ENCODE results near the gene ECE2. TPM values are rescaled to one million over a fixed set of nuclear protein-coding genes. Genes with fewer than 3 reads are reported as not detected.
A peak's percentile ranks its signal among the peaks of the same experiment; 100 is the strongest.

Gene ECE2
- polyA plus RNA-seq, 2 donors = not detected

DNA sequence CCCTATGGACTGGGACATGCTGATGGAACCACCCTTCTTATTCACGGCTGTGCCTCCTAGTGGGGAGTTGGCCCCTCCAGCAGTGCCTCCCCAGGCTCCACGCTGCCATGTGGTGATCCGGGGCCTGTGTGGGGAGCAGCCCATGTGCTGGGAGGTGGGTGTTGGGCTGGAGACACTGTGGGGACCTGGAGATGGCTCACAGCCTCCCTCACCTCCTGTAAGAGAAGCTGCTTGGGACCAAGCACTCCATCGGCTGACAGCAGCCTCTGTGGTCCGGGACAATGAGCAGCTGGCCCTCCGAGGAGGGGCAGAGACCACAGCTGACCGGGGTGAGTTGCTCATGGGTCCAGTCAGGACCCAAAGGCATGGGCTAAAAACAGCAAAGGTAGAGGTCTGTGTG lies 36.1 kb upstream of the ECE2 start:
- Histone ChIP-seq H3K4me1 (ENCODE audit: control insufficient read depth in 2 of 2, insufficient read depth in 2 of 2, low read length in 1 of 2) (peaks cover 4 to 10% of the 10 kb centered on the region in 2 donors), H3K27ac (ENCODE audit: low read depth in 2 of 2, low read length in 1 of 2) (no peak overlapping the region), H3K9me3 (ENCODE audit: control insufficient read depth in 2 of 2, insufficient read depth in 1 of 2, low read depth in 1 of 2, low read length in 1 of 2) (no peaks in the 10 kb centered on the region), H3K27me3 (ENCODE audit: control insufficient read depth in 1 of 2, insufficient read depth in 2 of 2, low read length in 2 of 2) (no peaks in the 10 kb centered on the region), H3K36me3 (ENCODE audit: control insufficient read depth in 2 of 2, insufficient read depth in 2 of 2, low read length in 1 of 2) (peaks cover 5 to 19% of the 10 kb centered on the region in 2 donors), H3K4me3 (ENCODE audit: low read depth in 1 of 2, low read length in 2 of 2) (no peak overlapping the region)
- 82% methylated on average over 7 of the region's 7 CpGs for WGBS, 2 donors

DNA sequence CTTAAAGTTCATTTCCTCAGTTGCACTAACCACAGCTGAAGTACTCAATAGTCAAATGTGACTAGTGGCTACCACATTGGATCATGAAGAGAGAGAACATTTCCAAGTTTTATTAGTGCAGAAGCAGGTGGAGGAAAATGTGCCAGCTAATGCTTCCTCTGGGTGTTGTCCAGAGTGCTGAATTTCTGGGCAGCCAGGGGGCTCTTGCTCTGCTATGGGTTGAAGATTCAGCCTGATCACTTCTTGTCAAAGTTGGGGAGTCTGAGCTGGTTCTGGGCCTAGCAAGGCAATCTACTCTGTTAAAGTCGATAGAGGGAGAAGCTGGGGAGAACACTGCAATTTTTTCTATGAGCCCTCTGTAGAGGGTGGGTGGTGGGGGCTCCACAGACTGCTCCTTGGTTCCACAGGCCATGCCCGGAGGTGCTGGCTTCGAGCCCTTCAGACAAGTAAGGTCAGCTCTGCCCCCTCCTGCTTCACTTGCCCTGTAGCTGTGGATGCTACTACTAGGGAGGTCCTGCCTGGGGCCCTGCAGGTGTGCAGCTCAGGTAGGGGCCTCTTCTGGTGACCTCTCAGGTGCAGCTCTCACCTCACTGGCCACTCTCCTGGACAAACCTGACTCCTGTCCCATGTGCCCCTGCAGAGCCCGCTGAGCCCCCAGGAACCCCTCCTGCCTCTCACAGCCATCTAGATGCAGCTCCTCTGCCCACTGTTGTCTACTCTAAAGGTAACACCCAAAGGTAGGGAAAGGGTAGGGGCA lies 35.3 kb upstream of the ECE2 start:
- Histone ChIP-seq H3K9me3 (ENCODE audit: control insufficient read depth in 2 of 2, insufficient read depth in 1 of 2, low read depth in 1 of 2, low read length in 1 of 2) (no peaks in the 10 kb centered on the region), H3K36me3 (ENCODE audit: control insufficient read depth in 2 of 2, insufficient read depth in 2 of 2, low read length in 1 of 2) (peaks cover 9 to 28% of the 10 kb centered on the region in 2 donors), H3K4me3 (ENCODE audit: low read depth in 1 of 2, low read length in 2 of 2) (no peak overlapping the region), H3K27me3 (ENCODE audit: control insufficient read depth in 1 of 2, insufficient read depth in 2 of 2, low read length in 2 of 2) (no peaks in the 10 kb centered on the region), H3K27ac (ENCODE audit: low read depth in 2 of 2, low read length in 1 of 2) (no peak overlapping the region), H3K4me1 (ENCODE audit: control insufficient read depth in 2 of 2, insufficient read depth in 2 of 2, low read length in 1 of 2) (peaks cover 4 to 10% of the 10 kb centered on the region in 2 donors)
- 69 to 76% methylated on average over 4 of the region's 4 CpGs for WGBS, 2 donors

- Histone ChIP-seq H3K9me3 (ENCODE audit: control insufficient read depth in 2 of 2, insufficient read depth in 1 of 2, low read depth in 1 of 2, low read length in 1 of 2) (no peaks in the 10 kb centered on the region), H3K27me3 (ENCODE audit: control insufficient read depth in 1 of 2, insufficient read depth in 2 of 2, low read length in 2 of 2) (no peaks in the 10 kb centered on the region), H3K27ac (ENCODE audit: low read depth in 2 of 2, low read length in 1 of 2) (no peak overlapping the region), H3K4me1 (ENCODE audit: control insufficient read depth in 2 of 2, insufficient read depth in 2 of 2, low read length in 1 of 2) (peaks cover 4 to 10% of the 10 kb centered on the region in 2 donors), H3K4me3 (ENCODE audit: low read depth in 1 of 2, low read length in 2 of 2) (no peak overlapping the region), H3K36me3 (ENCODE audit: control insufficient read depth in 2 of 2, insufficient read depth in 2 of 2, low read length in 1 of 2) (peaks cover 9 to 29% of the 10 kb centered on the region in 2 donors)
- WGBS, 2 donors = 28 to 32% methylated on average over 17 of the region's 17 CpGs
These were observed 34.7 kb upstream of the ECE2 start for GRCh38 chr3:184241141-184241446.

GRCh38 chr3:184241447-184242296 lies 34.1 kb upstream of the ECE2 start:
- 20 to 27% methylated on average over 45 to 46 of the region's 46 CpGs for WGBS, 2 donors
- H3K4me1 ChIP-seq (ENCODE audit: control insufficient read depth in 2 of 2, insufficient read depth in 2 of 2, low read length in 1 of 2) = peaks cover 4 to 10% of the 10 kb centered on the region in 2 donors
- H3K4me3 ChIP-seq (ENCODE audit: low read depth in 1 of 2, low read length in 2 of 2) = peak overlapping the region in 1 of 2 donors; percentile 21
- peak overlapping the region; percentile 12 to 21 for H3K27ac ChIP-seq (ENCODE audit: low read depth in 2 of 2, low read length in 1 of 2)
- H3K36me3 ChIP-seq (ENCODE audit: control insufficient read depth in 2 of 2, insufficient read depth in 2 of 2, low read length in 1 of 2) = peaks cover 9 to 29% of the 10 kb centered on the region in 2 donors
- H3K27me3 ChIP-seq (ENCODE audit: control insufficient read depth in 1 of 2, insufficient read depth in 2 of 2, low read length in 2 of 2) = no peaks in the 10 kb centered on the region
- H3K9me3 ChIP-seq (ENCODE audit: control insufficient read depth in 2 of 2, insufficient read depth in 1 of 2, low read depth in 1 of 2, low read length in 1 of 2) = no peaks in the 10 kb centered on the region

DNA sequence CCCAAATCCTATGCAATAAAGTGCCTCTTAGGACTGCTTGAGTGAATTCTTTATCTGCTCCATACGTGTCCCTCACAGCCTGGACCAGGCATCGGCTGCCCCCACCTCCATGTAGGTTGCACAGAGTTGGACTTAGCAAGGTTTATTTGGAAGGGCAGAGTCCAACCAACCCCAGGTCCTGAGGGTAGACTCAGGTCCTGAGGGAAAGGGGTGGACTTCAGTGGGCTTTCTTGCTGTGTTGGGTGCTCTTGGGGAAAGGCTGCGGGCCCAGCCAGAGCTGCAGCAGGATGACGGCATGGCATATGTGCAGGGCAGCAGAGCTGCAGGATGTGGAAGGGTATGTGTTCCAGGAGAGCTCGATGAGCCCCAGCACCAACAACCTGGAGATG lies 33.5 kb upstream of the ECE2 start:
- H3K4me1 ChIP-seq (ENCODE audit: control insufficient read depth in 2 of 2, insufficient read depth in 2 of 2, low read length in 1 of 2) = peaks cover 4 to 10% of the 10 kb centered on the region in 2 donors
- no peaks in the 10 kb centered on the region for H3K9me3 ChIP-seq (ENCODE audit: control insufficient read depth in 2 of 2, insufficient read depth in 1 of 2, low read depth in 1 of 2, low read length in 1 of 2)
- H3K36me3 ChIP-seq (ENCODE audit: control insufficient read depth in 2 of 2, insufficient read depth in 2 of 2, low read length in 1 of 2) = peaks cover 9 to 29% of the 10 kb centered on the region in 2 donors
- no peaks in the 10 kb centered on the region for H3K27me3 ChIP-seq (ENCODE audit: control insufficient read depth in 1 of 2, insufficient read depth in 2 of 2, low read length in 2 of 2)
- WGBS, 2 donors = 76 to 82% methylated on average over 5 of the region's 5 CpGs
- H3K4me3 ChIP-seq (ENCODE audit: low read depth in 1 of 2, low read length in 2 of 2) = no peak overlapping the region
- H3K27ac ChIP-seq (ENCODE audit: low read depth in 2 of 2, low read length in 1 of 2) = no peak overlapping the region

- WGBS, 2 donors = 0% methylated on average over 47 to 49 of the region's 49 CpGs
- peak within 1 kb of the TSS; percentile 81 to 88 for H3K27ac ChIP-seq (ENCODE audit: low read depth in 2 of 2, low read length in 1 of 2)
- H3K9me3 ChIP-seq (ENCODE audit: control insufficient read depth in 2 of 2, insufficient read depth in 1 of 2, low read depth in 1 of 2, low read length in 1 of 2) = no peaks in the 10 kb centered on the region
- no peaks in the 10 kb centered on the region for H3K4me1 ChIP-seq (ENCODE audit: control insufficient read depth in 2 of 2, insufficient read depth in 2 of 2, low read length in 1 of 2)
- H3K4me3 ChIP-seq (ENCODE audit: low read depth in 1 of 2, low read length in 2 of 2) = peak within 1 kb of the TSS; percentile 80 to 93
- H3K27me3 ChIP-seq (ENCODE audit: control insufficient read depth in 1 of 2, insufficient read depth in 2 of 2, low read length in 2 of 2) = no peaks in the 10 kb centered on the region
- H3K36me3 ChIP-seq (ENCODE audit: control insufficient read depth in 2 of 2, insufficient read depth in 2 of 2, low read length in 1 of 2) = peaks cover 6 to 15% of the 10 kb centered on the region in 2 donors
These were observed 27.1 kb upstream of the ECE2 start, which contains the start of gene ALG3 for GRCh38 chr3:184248454-184249411. Gene ALG3 (minus strand): TSS chr3:184248962. CDS start chr3:184248940, 22 bp downstream.

- Histone ChIP-seq H3K9me3 (ENCODE audit: control insufficient read depth in 2 of 2, insufficient read depth in 1 of 2, low read depth in 1 of 2, low read length in 1 of 2) (no peaks in the 10 kb centered on the region), H3K27me3 (ENCODE audit: control insufficient read depth in 1 of 2, insufficient read depth in 2 of 2, low read length in 2 of 2) (no peaks in the 10 kb centered on the region), H3K4me1 (ENCODE audit: control insufficient read depth in 2 of 2, insufficient read depth in 2 of 2, low read length in 1 of 2) (no peaks in the 10 kb centered on the region), H3K4me3 (ENCODE audit: low read depth in 1 of 2, low read length in 2 of 2) (peak within 1 kb of the TSS; percentile 80 to 93), H3K36me3 (ENCODE audit: control insufficient read depth in 2 of 2, insufficient read depth in 2 of 2, low read length in 1 of 2) (peaks cover 5 to 11% of the 10 kb centered on the region in 2 donors), H3K27ac (ENCODE audit: low read depth in 2 of 2, low read length in 1 of 2) (peak within 1 kb of the TSS; percentile 81 to 88)
- WGBS, 2 donors = 0 to 1% methylated on average over 54 of the region's 54 CpGs
These were observed 26.2 kb upstream of the ECE2 start, which contains the start of gene EEF1AKMT4 for GRCh38 chr3:184249412-184250166. Gene EEF1AKMT4 (plus strand): TSS chr3:184249672. CDS start chr3:184249695, 23 bp downstream.

DNA sequence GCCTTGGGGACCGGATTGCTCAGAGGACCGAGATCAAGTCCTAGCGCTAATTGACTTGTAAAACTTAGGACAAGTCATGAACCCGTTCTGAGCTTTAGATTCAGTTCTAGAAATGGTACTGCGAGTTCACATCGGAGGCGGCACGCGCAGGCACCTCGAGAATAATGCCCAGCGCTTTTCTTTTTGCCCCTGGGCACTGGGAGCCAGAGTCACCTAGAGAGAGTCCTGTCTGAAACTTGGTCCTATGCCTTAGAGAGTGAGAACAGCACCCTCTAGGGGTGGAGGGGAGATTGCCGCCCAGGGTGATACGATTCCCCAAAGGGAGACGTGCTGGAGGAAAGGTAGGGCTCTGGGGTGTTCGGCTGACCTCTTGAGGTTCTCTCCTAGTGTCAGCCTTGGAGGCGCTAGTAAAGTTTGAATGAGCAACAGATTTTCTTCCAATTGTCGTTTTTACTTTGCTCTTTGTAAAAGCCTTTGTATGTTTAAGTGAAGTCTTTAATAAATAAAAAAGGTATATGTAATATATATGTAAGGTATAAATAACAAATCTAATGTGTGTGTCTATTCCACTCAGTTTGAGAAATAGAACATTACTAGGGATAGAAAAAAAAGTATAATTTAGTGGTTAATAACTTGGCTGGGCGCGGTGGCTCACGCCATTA lies 25.5 kb upstream of the ECE2 start:
- Histone ChIP-seq H3K36me3 (ENCODE audit: control insufficient read depth in 2 of 2, insufficient read depth in 2 of 2, low read length in 1 of 2) (peaks cover 0 to 4% of the 10 kb centered on the region in 2 donors), H3K27me3 (ENCODE audit: control insufficient read depth in 1 of 2, insufficient read depth in 2 of 2, low read length in 2 of 2) (no peaks in the 10 kb centered on the region), H3K4me1 (ENCODE audit: control insufficient read depth in 2 of 2, insufficient read depth in 2 of 2, low read length in 1 of 2) (no peaks in the 10 kb centered on the region), H3K4me3 (ENCODE audit: low read depth in 1 of 2, low read length in 2 of 2) (peak overlapping the region; percentile 62 to 80), H3K9me3 (ENCODE audit: control insufficient read depth in 2 of 2, insufficient read depth in 1 of 2, low read depth in 1 of 2, low read length in 1 of 2) (no peaks in the 10 kb centered on the region), H3K27ac (ENCODE audit: low read depth in 2 of 2, low read length in 1 of 2) (peak overlapping the region; percentile 55 to 76)
- 11 to 12% methylated on average over 20 of the region's 20 CpGs for WGBS, 2 donors
